Stimulated activated CD8-positive, alpha-beta memory T cell treated with anti-CD3 and anti-CD28 coated beads, Interleukin-15, amount 100 ng/mL, for 24 hours (primary cell): ENCODE data around the gene LCP1.

Experiments
- DNase-seq: peaks from one replicate; pipeline ENCODE4 v3.0.0-alpha.2; 2020; ENCODE audit warnings: low read depth

LCP1 gene

GRCh38 chr13:46158983-46159382 is 23.0 kb downstream of the LCP1 start:
- no peak for DNase-seq

- DNase-seq, result no peak
Measured at GRCh38 chr13:46158222-46158621, 23.8 kb downstream of the LCP1 start.

DNA sequence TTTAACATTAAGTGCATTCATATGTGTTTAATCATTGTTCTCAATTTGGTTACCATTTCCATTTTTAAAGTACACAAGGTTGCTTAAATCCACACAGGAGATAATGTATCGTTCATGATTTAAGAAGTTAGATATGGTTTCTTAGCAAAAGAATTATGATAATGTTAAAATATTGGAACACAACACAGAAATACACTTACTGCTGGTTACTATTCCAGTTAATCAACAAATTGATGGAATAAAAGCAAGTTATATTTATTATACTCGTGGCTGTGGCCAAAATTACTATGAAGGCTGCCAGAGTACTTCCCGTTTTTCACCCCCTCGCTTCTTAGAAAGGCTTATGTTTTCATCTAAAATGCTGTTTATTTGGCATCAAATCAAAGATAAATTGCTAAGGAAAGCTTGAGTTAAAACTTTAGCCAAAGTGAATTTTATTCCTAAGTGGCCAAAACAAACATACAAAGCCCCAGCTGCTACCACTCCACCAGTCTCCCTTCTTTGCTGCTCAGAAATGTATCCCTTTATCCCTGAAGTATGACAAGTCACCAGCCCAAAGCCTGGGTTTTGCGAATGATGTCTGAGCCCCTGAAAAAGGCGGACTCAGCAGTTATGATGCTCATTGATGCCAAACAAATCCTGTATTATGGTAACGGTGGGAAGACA is 27.7 kb downstream of the LCP1 start:
- DNase-seq, result no peak

DNA sequence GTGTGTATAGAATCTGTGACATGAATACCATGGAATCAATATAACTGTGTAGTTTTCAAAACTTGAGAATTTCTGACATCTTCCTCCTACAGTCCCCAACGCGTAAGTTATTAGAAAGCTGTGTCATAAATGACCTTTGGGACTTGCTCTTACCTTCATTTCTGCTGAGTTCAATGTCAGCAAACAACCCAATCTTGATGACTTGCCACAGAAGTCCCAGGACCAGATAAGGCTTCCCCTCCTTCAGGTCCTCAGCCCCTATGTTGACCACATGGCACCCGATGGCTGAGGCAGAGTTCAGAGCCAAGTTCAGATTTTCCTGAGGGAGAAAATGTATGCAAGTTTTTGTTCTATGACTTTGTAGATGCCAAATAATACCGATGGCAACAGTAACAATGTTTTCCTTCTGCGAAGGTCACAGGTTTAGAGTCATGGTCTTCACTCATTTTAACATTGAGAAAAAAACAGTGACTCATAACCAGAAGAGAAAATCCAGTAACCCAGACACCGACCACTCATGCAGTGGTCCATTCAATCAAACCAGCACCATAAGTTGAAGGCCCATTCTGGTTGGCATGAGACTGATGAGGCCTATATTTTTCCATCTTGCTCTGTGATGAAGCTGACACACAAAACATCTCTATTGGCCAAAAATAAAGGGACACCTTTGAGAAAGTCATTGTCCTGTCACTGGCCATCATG is 29.2 kb downstream of the LCP1 start:
- no peak for DNase-seq

DNA sequence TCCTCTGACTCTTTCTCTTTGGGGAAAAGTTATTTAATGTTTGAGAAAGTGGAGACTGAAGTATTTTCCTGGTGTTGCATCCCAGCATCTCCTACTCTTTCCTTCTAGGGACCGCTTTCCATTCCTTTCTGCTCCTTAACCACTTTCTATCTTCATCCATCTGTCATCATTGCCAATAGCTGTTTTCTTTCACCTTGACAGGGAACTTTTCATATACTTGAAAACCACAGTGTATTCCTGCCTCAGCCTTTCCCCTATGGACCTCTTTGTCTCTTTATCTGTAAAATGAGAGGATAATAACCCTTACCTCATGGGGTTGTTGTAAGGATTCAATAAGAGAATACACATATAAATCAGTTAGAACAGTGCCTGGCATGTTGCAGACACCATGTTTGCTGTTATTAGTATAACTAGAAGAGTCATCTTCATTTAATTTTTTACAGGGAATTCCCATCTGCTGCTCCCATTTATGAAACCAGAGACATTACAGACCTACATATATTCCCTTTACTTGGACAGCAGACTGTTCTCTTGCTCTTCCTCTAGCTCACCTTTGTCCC is 31.8 kb downstream of the LCP1 start:
- DNase-seq, result no peak

GRCh38 chr13:46149272-46150133 is 32.5 kb downstream of the LCP1 start:
- no peak for DNase-seq

DNA sequence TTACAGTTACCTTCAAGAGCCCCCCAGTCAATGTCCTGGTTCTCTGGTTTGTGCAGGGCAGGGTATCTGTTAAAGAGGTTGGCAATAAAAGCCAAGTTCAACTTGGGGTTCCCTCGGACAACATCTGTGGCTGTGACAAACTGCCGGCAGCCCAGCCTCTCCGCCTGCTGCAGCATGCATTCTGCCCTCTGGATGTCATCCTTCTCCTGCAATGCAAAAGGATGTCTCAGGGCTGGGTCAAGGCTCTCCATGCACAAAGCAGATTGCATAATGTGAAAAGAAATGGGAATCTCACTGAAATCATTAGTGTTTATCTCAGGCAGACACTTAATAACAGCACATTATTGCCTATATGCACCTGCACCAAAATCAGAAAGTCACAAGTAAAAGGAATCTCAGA is 35.1 kb downstream of the LCP1 start:
- DNase-seq, result no peak

DNA sequence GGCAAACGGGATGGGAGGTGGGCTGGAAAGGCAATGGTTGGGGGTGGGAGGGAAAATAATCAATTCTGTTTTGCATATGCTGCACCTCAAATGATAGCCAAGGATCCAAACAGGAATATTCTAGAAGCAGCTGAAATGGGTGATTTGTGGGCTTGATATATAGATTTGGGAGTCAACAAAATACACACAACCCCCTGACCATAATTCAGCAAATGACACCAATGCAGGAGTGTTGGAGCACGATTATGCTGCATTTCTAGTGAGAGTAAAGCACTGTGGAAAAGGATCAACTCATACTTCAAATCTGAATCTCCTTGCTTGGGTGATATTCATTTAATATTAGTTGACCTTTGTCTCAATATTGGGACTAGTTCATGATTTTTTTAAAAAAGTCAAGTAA is 36.0 kb downstream of the LCP1 start:
- DNase-seq, result no peak

DNA sequence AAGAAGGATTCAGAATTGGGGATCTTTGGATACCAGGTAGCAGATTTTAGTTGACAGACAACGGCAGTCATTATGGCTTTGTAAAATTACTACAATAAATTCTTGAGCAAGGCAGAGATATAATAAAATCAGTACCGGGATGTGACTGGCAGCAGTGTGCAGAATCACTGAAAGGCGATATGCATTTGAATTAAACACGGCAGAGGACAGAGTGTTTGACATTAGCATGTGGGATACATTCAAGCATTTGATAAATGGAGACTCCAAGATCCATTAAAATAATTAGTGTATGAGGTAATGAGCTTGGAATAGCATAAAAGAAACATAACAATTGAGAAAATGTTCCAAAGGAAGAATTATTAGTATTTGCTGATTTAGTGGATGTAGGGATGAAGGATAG is 36.8 kb downstream of the LCP1 start:
- no peak for DNase-seq

GRCh38 chr13:46143184-46143701 is 38.7 kb downstream of the LCP1 start:
- no peak for DNase-seq

GRCh38 chr13:46142776-46143175 is 39.2 kb downstream of the LCP1 start:
- DNase-seq, result no peak

GRCh38 chr13:46140044-46140443 is 41.9 kb downstream of the LCP1 start:
- DNase-seq, result no peak

- no peak for DNase-seq
Measured at GRCh38 chr13:46137627-46138317, 44.2 kb downstream of the LCP1 start.

DNA sequence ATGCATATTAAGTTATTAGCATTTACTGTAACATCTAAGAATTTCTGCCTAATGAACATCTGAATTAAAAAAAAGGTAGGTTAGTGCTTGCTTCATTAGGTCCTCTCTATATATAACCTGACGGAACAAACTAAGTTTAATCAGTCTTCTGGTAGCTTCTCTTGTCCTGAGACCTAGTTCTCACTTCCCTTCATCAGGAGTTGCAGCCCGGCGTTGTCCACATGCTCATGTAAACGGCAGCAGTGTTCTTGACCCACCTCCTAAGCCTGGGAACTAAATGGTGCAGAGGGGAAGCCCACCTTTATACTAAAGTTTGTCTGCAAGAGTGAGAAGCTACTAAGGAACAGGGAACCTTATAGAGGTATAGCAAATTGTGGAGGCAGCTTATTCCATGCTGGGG is 45.3 kb downstream of the LCP1 start:
- no peak for DNase-seq

DNA sequence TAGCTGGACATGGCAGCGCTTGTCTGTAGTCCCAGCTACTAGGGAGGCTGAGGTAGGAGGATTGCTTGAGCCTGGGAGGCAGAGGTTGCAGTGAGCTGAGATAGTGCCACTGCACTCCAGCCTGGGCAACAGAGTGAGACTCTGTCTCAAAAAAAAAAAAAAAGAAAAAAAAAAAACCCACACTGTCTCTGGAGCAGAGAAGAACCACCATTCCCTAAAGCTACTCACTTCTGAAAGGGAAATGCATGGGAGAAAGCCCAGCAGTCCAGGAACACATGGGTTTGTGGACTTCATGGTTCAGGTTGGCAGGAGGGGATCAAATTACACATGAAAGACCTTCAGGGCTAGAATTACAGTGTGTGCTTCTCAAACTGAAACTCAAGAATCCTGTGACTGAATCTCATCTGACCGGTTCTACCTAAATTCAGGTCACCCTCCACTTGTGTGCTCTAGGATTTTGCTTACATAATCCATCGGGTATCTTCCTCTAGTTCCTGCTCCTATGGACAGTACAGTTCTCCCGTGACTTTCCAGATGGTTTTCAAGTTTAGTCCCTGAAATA is 46.9 kb downstream of the LCP1 start:
- DNase-seq, result no peak

DNA sequence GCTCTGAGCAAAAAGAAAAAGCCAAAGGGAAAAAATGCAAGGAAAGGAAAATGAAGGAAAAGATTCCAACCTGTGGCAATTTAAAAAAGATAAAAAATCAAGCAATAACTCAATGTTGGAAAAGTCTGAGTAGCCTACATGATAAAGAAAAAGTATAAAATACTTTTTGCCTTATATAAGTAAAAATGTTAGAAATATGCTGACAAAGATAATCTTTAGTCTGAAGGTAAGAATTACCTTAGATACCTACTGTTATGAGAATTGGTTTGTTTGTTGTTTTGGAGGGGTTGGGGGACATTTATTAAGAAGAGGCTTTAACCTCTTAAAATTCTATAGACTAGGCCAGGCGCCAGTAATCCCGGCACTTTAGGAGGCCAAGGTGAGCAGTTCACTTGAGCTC is 47.5 kb downstream of the LCP1 start:
- no peak for DNase-seq

DNA sequence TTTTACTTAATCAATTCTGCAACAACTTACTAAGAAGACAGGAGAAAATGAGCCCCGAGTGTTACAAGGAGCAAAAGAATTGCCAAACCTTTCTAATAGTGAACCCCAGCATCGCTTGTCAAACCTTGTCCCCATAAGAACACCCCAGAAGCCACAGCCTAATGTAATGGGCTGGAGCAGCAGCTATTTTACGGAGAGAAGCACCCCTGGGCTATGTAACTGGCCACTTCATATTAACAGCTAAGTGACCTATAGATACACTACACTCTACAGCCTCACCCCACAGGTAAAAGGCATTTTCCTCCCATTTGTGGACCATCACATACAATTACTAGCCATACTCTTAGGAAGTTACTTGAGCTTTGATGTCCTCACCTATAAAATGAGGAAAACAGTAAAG is 49.9 kb downstream of the LCP1 start:
- no peak for DNase-seq

DNA sequence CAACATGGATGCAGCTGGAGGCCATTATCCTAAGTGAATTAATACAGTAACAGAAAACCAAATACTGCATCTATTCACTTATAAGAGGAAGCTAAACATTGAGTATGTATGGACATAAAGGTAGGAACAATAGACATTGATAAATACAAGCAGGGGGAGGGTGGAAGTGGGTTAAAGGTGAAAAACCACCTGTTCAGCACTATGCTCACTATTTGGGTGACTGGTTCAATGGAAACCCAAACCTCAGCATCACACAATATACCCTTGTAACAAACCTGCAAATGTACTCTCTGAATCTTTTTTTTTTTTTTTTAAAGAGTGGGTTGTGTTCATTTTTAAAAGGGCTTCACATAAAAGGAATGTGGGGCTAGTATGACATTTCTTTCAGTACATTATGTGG is 50.3 kb downstream of the LCP1 start:
- DNase-seq, result no peak

GRCh38 chr13:46129955-46130618 is 51.9 kb downstream of the LCP1 start:
- DNase-seq, result no peak

DNA sequence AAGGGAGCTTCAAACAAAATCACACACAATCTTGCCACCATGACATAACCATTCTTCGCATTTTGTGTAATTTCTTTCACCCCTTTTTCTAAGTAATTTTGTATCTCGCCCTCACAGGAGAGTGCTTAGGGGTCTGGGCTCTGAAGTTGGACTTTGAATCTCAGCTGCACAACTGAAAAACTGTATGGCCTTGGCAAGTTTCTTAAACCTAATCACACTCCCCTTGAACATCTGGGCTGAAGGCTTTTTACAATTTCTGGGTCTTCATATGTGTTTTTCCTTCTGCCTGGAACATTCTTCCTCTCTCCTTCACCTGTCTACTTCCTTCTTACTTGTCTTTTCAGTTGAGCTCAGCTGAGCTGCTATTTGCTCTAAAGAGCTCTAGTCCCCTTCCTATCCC is 52.9 kb downstream of the LCP1 start:
- DNase-seq, result no peak
